GM18502 (cell line): ENCODE results near the gene NAALADL1.
"Not testable (repeated sequence)": the region's sequence is repeated elsewhere in the genome, so short reads cannot be mapped to it uniquely, and the experiment has no call there.

Experiments used
- ATAC-seq: cut with Tn5 transposase; IDR thresholded peaks from one replicate; pipeline ENCODE4 v1.9.1; 2021; ENCODE audit warnings: mild to moderate bottlenecking; ENCODE audit not compliant: unreplicated experiment, poor library complexity

NAALADL1 gene

DNA sequence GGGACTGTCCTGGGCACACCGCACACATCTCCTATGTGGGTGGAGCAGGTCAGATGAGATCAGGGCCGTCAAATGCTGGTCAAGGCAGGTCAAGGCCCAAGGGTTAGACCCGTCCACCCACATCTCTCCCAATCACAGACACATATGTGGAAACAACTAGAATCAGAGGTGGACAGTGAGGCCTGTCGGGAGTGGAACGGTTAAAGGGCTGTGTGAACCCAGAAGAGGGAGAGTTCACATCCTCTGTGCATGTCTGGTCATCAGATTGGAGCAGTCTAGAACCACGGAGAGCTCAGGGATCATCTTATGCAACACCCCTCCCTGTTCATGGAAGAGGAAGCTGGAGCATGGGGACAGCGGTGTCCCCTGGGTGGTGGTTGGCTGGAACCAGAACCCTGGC lies 38.5 kb downstream of the NAALADL1 start:
- ATAC-seq: no peak

DNA sequence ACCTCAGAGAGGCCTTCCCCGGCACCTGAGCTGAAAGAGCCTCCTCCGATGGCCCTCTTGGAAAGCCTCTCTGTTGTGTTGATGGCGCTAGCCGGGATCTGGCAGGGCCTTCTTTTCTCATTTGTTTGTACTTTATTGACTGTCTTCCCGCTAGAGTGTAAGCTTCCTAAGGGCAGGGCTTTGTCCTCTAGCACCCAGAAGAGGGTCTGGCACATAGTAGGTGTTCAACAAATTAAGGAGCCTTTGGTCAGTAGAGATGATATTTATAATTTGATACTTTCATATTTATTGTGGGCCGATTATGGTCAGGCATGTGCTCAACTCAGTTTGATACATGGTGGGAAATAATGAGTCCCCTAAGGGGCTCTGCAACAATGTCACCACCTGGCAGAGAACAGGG lies 40.4 kb downstream of the NAALADL1 start:
- ATAC-seq: no peak

DNA sequence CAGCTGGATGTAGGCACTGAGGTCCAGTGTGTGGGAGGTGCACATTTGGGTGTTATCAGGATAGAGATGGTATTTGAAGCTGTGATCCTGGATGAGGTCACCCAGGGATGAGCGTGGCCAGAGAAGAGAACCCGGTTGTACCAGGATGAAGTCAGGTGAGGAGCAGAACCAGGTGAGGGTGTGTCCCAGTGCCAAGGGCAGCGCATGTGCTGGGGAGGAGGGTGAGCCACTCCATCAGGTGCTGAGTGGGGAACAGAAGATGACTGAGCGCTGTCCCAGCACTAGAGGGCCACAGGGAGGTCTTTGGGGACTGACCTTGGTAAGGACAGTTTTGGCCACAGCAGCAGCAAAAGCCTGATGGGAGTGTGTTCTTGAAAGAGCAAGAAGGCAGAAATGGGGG lies 41.6 kb downstream of the NAALADL1 start:
- no peak for ATAC-seq

DNA sequence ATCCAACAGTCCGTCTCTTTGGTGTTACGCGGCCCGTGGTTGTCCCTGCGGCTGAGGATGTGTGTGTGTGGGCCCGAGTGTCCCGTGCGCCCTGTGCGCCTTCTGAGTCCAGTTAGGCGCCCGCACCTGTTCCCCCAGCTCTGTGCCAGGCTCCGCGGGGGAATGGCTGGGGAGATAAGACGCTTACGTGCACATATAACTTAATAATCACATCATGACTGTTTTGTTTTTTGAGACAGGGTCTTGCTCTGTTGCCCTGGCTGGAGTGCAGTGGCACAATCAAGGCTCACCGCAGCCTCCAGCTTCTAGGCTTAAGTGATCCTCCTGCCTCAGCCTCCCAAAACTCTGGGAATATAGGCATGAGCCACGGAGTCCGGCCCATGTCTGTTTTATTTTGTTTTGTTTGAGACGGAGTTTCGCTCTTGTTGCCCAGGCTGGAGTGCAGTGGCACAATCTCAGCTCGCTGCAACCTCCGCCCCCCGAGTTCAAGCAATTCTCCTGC lies 43.6 kb downstream of the NAALADL1 start:
- peak; percentile 4 for ATAC-seq

DNA sequence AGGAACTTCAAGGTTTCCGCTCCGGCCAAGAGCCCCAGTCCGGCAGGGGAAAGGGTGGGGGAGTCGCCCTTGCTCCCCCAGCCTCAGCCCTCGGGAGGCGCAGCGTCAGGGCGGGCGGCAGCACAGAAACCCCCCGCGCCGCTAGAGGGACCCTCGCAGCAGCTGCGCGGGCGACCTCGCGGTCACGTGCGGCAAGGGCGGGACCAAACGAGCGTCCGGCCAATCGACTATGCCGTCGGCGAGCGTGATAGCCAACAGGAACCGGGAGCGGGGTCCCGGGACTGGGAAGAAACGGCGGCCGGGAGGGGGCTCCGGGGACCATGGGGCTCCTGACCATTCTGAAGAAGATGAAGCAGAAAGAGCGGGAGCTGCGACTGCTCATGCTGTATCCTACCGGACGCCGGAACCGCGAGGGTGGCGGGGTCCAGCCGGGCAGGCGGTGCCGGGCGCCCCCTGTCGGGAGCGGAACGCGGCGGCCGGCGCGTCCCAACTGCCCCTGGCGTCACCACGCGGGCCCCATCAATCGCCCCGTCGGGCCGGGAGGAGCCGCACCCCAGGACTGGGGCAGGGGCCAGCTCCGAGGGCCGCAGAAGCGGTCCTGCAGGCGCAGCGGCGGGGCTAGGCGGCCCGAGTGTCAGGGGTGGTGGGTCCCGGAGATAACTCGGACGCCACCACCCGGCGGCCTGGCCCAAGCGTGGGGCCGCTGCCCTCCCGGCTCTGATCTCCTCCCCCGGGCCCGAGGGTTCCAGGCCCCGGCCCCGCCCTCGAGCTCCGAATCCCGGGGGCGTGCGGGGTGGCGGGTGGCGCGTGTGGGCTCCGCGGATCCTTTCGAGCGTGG lies 44.2 kb downstream of the NAALADL1 start, which contains the start of gene ARL2:
Gene ARL2 (plus strand): TSS at position 273 of the 838 bp plus-strand sequence. CDS start 48 bp downstream, at position 321.
- ATAC-seq: peak; percentile 77

DNA sequence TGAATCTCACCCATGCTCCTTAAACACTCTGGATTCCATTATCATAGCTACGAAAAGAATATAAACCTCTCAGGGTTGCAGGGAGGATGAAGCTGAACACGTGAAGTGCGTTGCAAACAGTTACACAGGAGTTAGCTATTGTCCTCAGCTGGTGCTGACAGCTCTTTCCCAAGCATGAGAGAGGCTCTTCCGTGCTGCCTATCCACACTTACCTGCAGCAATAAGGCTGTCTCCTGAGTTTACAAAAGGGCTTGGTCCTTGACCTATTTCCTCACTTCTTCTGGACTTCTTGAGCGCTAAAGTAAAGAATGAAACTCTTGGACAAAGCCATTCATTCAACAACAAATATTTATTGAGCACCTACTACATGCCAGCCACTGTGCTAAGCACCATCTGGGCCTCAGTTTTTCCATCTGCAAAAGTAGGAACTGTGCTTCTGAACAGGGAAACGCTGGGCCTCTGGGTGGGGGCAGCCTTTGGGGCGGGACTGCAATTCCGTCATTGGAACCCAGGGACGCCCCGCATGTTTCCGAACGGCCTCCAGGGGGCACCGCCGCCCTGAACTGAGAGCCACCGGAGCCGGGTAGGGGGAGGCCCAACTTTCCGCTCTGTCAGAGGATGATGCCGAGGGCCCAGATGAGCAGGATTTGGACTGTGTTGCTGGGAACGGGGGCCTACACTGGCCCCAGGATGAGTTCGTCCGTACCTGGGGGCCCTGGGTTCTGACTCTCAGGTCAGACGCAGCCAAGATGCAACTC lies 45.0 kb downstream of the NAALADL1 start:
- ATAC-seq: peak; percentile 64

DNA sequence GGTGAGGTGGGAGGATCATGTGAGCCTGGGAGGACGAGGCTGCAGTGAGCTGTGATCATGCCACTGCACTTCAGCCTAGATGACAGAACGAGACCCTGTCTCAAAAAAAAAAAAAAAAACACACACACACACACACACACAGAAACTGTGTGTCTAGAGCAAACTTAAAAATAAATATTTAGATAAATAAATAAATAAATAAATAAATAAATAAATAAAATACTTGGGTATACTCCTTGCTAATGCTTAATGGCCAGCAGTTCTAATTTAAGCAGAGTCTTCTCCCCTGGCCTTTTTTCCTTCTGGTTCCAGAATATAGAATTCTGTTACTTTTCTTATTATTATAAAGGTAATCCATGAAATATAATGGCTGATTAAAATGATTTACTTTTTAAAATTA lies 49.5 kb downstream of the NAALADL1 start:
- no peak for ATAC-seq

DNA sequence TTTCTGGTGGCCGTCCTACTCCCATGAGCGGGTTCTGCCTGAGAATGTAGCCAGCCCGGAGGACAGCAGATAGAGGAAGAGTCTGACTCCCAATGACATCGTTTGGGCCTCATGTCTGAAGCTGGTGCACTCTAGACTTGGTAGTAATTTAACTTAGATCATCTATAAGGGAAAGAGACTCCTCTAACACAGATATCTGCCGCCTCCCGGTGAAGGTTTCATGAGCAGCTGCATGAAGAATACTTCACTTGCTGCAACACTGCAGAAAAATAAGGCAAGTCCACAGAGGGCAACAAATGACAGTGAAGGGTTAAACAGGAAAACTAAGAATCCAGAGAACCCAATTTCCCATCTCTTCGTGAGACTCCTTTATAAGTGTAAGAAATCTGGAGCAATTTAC lies 50.3 kb downstream of the NAALADL1 start:
- no peak for ATAC-seq

DNA sequence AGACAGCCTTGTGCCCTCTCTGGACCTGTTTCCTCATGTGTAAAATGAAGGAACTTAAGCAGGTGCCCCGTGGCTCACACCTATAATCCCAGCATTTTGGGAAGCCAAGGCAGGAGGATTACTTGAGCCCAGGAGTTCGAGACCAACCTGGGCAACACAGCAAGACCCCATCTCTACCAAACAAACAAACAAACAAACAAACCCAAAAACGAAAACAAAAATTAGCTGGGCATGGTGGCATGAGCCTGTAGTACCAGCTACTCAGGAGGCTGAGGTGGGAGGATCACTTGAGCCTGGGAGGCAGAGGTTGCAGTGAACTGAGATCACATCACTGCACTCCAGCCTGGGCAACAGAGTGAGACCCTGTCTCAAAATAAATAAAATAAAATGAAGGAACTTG lies 54.4 kb downstream of the NAALADL1 start:
- ATAC-seq: not testable (repeated sequence)

DNA sequence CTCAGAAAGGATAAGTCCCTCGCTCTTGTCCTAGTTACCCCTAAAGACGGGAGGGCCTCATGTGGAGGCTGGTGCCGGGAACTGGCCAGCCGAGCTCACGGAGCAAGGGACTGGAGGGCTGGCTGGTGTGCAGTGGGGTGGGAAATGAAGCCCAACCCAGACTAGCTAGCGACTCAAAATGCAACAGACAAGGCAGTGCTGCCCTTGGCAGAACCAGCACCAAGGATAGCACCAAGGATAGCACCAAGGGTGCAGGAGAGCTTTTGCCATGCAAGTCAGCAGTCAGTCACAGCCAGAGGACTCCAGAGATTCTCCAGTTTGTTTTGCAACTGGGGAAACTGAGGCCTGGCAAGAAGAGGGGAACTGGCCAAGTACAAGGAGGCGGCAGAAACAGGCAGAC lies 55.1 kb downstream of the NAALADL1 start:
- no peak for ATAC-seq

DNA sequence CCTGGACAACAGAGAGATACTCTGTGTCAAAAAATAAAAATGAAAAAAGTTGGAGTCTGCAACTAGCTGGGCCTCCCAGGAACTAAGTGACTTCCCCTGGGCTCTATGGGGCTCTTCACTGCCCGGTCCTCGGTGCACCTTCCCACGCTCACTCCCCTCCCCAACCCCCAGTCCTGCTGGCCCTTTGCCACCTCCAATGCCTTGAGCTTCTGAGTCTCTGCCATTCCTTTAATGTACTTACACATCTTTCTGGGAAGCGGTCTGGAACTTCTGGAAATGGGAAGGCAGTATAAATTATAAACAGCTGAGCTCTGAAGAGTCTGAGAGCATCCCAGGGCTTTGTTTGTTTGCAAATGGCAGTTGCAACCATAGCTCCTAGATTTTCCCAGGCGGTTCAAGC lies 55.6 kb downstream of the NAALADL1 start:
- ATAC-seq: no peak

DNA sequence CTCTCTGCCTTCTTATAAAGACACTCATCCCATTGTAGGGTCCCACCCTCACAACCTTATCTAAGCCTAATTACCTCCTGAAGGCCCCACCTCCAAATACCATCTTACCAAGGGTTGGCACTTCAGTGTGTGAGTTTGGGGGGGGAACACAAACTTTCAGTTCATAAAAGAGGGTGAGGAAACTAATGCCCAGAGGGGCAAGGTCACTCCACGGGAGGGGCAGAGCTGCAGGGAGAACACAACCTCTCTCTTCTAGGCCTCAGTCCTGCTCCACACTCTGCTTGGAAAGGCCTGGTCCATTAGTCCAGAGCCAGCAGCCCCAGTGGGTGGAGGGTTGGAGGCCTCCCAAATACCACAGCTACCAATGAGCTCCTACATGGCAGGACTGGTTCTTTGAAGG lies 58.9 kb downstream of the NAALADL1 start:
- ATAC-seq: no peak

DNA sequence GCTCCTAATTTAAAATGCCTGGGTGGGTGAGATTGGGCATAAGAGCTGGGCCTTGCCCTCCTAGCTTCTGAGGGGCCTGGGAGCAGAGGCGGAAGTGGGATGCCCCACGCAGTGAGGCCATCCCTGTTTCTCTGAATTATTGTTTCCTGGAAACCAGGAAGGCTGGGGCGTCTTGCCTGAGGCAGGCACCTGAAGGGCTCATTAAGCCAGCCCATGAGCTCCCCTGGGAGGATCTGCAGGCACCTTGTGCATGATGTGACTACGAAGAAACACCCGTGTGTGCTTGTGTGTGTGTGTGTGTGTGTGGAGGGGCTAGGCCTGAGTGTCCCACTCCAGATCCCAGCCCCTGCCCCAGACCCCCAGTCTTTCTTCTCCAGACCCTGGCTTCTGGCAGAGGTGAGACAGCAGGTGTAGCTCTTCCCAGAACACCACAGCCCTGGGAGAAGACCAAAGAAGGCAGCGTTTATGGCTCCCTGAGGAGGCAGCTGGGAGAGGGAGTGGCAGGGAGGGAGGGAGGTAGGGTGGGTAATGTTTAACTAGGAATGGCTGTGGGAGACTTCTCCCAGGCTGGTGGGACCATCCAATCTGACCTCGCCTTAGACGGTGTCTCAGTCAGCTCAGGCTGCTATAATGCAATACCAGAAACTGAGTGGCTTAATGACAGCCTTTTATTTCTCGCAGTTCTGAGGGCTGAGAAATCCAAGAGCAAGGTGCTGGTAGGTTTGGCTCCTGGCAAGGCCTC lies 59.5 kb downstream of the NAALADL1 start:
- no peak for ATAC-seq

DNA sequence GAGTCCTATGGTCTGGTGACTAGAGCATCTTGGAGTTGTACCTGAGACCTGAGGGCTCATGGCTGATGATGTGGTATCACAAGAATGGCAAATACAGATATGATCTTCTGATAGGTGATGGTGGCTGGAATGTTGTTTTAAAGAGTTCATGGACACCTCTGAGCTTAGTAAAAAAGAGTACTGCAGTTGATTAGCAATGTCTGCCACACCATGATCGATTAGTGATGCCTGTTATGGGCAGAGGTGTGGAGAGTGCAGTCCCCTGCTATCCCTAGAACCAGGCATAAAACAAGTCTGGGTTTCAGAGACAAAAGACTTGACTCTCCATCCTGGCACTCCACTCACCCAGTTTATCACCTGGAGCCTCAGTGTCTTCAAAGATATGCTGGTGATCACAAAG lies 60.2 kb downstream of the NAALADL1 start:
- no peak for ATAC-seq

DNA sequence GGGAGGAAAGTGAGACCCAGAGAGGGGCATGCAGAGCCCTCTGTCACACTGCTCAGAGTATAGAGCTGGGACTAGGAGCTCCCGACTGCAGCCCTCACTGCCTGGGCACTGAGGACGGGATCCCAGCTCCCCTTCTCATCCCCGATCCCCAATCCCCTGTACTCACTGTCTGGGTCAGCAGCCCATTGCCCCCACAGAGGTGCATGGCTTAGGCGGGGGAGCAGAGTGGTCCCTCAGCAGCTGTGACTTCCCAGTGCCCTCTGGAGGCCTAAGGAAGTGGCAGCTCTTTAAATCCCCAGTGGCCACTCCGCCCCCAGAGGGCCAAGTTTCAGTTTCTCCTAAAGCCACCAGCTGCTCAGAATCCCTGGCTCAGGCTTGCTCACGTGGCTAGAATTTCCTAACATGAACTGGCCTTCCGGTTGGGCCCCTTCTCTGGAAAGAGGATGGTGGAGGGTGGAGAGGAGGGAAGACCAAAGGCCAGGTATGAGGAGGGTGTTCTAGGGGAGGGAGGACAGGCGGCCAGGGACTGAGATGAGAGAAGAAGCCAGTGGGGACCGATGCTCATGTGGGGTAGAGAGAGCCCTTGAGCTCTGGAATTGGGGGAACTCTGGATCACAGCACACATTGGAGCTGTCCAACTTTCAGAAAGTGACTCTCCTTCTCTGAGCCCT lies 61.5 kb downstream of the NAALADL1 start, which contains the start of gene BATF2:
Gene BATF2 (minus strand): TSS at position 262 of the 671 bp plus-strand sequence. CDS start 57 bp downstream, at position 205.
- no peak for ATAC-seq

DNA sequence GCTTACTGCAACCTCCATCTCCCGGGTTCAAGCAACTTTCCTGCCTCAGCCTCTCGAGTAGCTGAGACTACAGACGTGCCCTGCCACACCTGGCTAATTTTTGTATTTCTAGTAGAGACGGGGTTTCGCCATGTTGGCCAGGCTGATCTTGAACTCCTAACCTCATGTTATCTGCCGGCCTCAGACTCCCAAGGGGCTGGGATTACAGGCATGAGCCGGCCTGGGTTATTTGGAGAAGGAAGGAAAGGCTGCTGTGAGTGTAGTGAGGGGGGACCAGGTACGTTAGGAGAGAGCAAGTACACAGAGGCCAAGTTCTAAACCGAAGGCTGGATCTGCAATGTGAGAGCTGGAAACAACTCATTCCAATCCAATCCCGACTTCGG lies 62.0 kb downstream of the NAALADL1 start:
- ATAC-seq: no peak
